ENCODE data around the gene P2RY14.

DNA sequence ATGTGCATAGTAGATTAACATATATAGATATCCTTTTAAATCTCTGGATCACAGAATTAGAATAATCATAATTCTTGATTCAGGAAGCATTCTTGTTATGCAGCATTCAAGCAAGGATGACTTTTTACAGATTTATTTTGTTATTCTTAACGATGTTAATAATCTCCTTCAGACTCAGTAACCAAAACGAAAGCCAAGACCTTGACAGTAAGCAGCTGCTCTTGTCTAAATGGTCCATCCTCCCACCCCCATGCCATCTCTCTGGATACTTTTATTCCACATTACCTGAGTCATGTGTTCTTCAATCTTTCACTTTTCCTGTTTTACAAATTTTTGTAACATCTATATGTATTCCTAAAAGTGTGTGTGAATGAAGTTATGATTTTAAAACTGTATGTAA, 42.0 kb downstream of the P2RY14 start:
- TF ChIP-seq, protein P1, sequence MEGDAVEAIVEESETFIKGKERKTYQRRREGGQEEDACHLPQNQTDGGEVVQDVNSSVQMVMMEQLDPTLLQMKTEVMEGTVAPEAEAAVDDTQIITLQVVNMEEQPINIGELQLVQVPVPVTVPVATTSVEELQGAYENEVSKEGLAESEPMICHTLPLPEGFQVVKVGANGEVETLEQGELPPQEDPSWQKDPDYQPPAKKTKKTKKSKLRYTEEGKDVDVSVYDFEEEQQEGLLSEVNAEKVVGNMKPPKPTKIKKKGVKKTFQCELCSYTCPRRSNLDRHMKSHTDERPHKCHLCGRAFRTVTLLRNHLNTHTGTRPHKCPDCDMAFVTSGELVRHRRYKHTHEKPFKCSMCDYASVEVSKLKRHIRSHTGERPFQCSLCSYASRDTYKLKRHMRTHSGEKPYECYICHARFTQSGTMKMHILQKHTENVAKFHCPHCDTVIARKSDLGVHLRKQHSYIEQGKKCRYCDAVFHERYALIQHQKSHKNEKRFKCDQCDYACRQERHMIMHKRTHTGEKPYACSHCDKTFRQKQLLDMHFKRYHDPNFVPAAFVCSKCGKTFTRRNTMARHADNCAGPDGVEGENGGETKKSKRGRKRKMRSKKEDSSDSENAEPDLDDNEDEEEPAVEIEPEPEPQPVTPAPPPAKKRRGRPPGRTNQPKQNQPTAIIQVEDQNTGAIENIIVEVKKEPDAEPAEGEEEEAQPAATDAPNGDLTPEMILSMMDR (conservative IDR thresholded peaks at IDR 0.05): no peak
- TF ChIP-seq EZH2 (IDR thresholded peaks at IDR 0.05; ENCODE audit: low read depth): no peak

Measured in PC-9 (cell line).